ENCODE data around the gene CEMP1. TPM values are rescaled to one million over a fixed set of nuclear protein-coding genes. Genes with fewer than 3 reads are reported as not detected.

The CEMP1 gene
- total RNA-seq, 4 donors from 2014 or later, result 0.40 TPM; not detected in 3

GRCh38 chr16:2497695-2498484, 33.3 kb downstream of the CEMP1 start:
- Histone ChIP-seq H3K36me3 (peaks cover 0 to 46% of the 10 kb centered on the region in 2 donors), H3K9me3 (no peaks in the 10 kb centered on the region), H3K27me3 (no peaks in the 10 kb centered on the region), H3K4me1 (peaks cover 0 to 49% (median 26%) of the 10 kb centered on the region in 3 donors), H3K4me3 (no peak overlapping the region), H3K27ac (peak overlapping the region in 3 of 4 donors; percentile 40 to 49 (median 46))
- 60 to 66% methylated on average over 2 to 6 of the region's 26 CpGs for WGBS, 2 donors (ENCODE audit: low coverage in 1 of 2)
- no peak for ATAC-seq
- no peak for TF ChIP-seq POLR2A (IDR thresholded peaks at IDR 0.05)
- TF ChIP-seq POLR2AphosphoS5 (IDR thresholded peaks at IDR 0.05), result no peak
- no peak for TF ChIP-seq CTCF (IDR thresholded peaks at IDR 0.05)
- no peak for TF ChIP-seq EP300 (IDR thresholded peaks at IDR 0.05)

GRCh38 chr16:2497116-2497630, 34.0 kb downstream of the CEMP1 start:
- Histone ChIP-seq H3K36me3 (peaks cover 0 to 51% of the 10 kb centered on the region in 2 donors), H3K9me3 (no peaks in the 10 kb centered on the region), H3K4me3 (no peak overlapping the region), H3K4me1 (peaks cover 0 to 42% (median 26%) of the 10 kb centered on the region in 3 donors), H3K27ac (peak overlapping the region in 2 of 4 donors; percentile 46 to 49), H3K27me3 (no peaks in the 10 kb centered on the region)
- no peak for ATAC-seq
- WGBS, 2 donors (ENCODE audit: low coverage in 1 of 2), result 63% methylated on average over 6 of the region's 21 CpGs; no CpG with 5 or more reads in 1 of the 2 donors
- TF ChIP-seq POLR2AphosphoS5 (IDR thresholded peaks at IDR 0.05) (no peak), EP300 (IDR thresholded peaks at IDR 0.05) (no peak), CTCF (IDR thresholded peaks at IDR 0.05) (no peak), POLR2A (IDR thresholded peaks at IDR 0.05) (no peak)

GRCh38 chr16:2496223-2497115, 34.7 kb downstream of the CEMP1 start:
- peaks cover 0 to 35% (median 20%) of the 10 kb centered on the region in 3 donors for H3K4me1 ChIP-seq
- H3K36me3 ChIP-seq, result peaks cover 0 to 53% of the 10 kb centered on the region in 2 donors
- no peaks in the 10 kb centered on the region for H3K9me3 ChIP-seq
- ATAC-seq, result no peak
- no peak overlapping the region for H3K4me3 ChIP-seq
- TF ChIP-seq EP300 (IDR thresholded peaks at IDR 0.05) (no peak), POLR2AphosphoS5 (IDR thresholded peaks at IDR 0.05) (no peak), CTCF (IDR thresholded peaks at IDR 0.05) (no peak), POLR2A (IDR thresholded peaks at IDR 0.05) (no peak)
- H3K27me3 ChIP-seq, result no peaks in the 10 kb centered on the region
- WGBS, 2 donors (ENCODE audit: low coverage in 1 of 2), result 88% methylated on average over 17 of the region's 62 CpGs; no CpG with 5 or more reads in 1 of the 2 donors
- H3K27ac ChIP-seq, result peak overlapping the region in 2 of 4 donors; percentile 46 to 49

- no peak overlapping the region for H3K27ac ChIP-seq
- no peaks in the 10 kb centered on the region for H3K27me3 ChIP-seq
- TF ChIP-seq CTCF (IDR thresholded peaks at IDR 0.05) (no peak), POLR2AphosphoS5 (IDR thresholded peaks at IDR 0.05) (no peak), POLR2A (IDR thresholded peaks at IDR 0.05) (no peak), EP300 (IDR thresholded peaks at IDR 0.05) (no peak)
- 93% methylated on average over 5 of the region's 5 CpGs; no CpG with 5 or more reads in 1 of the 2 donors for WGBS, 2 donors (ENCODE audit: low coverage in 1 of 2)
- H3K4me3 ChIP-seq, result no peak overlapping the region
- no peaks in the 10 kb centered on the region for H3K9me3 ChIP-seq
- H3K36me3 ChIP-seq, result peaks cover 0 to 59% of the 10 kb centered on the region in 2 donors
- ATAC-seq, result no peak
- peaks cover 0 to 27% (median 15%) of the 10 kb centered on the region in 3 donors for H3K4me1 ChIP-seq
Measured at GRCh38 chr16:2495041-2495440, 36.2 kb downstream of the CEMP1 start.

All from gastroesophageal sphincter (tissue), 4 donors.